H1 (cell line): ENCODE results near the gene CAMTA1. TPM values are rescaled to one million over a fixed set of nuclear protein-coding genes. Genes with fewer than 3 reads are reported as not detected.

Experiments used
- CTCF ChIA-PET: fragments of 300-600 bp; sonication (Branson Sonifier 250); formaldehyde crosslinking; loops from one replicate; lab custom pipeline; 2021; ENCODE audit not compliant: partially characterized antibody; lab: Charles Lee
- POLR2A ChIA-PET: fragments of 300-600 bp; sonication (Branson Sonifier 250); formaldehyde crosslinking; loops from one replicate; lab custom pipeline; 2021; ENCODE audit warnings: inconsistent platforms; ENCODE audit not compliant: partially characterized antibody; lab: Charles Lee
- DNase-seq, 2 experiments: peaks; one replicate each; pipeline versions ENCODE4 v3.0.0 to v3.0.0-alpha.2; 2010 to 2022; ENCODE audit warnings: low spot score in 2 of 2, low read depth in 1 of 2, mixed read lengths in 1 of 2
- FAIRE-seq: peaks from 2 replicates; lab custom pipeline; 2011; peaks lifted over from hg19 to GRCh38; lab: Jason Lieb, UNC
- H2AFZ ChIP-seq: 2 replicates; pipeline ENCODE4 v1.8.1; 2012; ENCODE audit warnings: low read length, inconsistent platforms
- H2AK5ac ChIP-seq: 2 replicates; pipeline ENCODE4 v1.6.1; 2013; ENCODE audit warnings: low read depth, low read length
- H2BK120ac ChIP-seq: replicated peaks from 2 replicates; pipeline ENCODE3; 2013; ENCODE audit warnings: low read depth, low read length, inconsistent platforms
- H2BK12ac ChIP-seq: 2 replicates; pipeline ENCODE4 v1.6.1; 2013; ENCODE audit warnings: low read depth, low read length
- H2BK15ac ChIP-seq: 2 replicates; pipeline ENCODE4 v1.6.1; 2013; ENCODE audit warnings: low read length
- H2BK20ac ChIP-seq: 2 replicates; pipeline ENCODE4 v1.6.1; 2013; ENCODE audit warnings: low read length
- H2BK5ac ChIP-seq: 2 replicates; pipeline ENCODE4 v1.6.1; 2013; ENCODE audit warnings: low read depth, low read length
- H3K14ac ChIP-seq: 2 replicates; pipeline ENCODE4 v1.6.1; 2013; ENCODE audit warnings: inconsistent platforms; ENCODE audit not compliant: insufficient read length
- H3K18ac ChIP-seq: 2 replicates; pipeline ENCODE4 v1.6.1; 2013; ENCODE audit warnings: low read length; ENCODE audit errors: extremely low read depth
- H3K23ac ChIP-seq: 2 replicates; pipeline ENCODE4 v1.6.1; 2013; ENCODE audit warnings: inconsistent platforms; ENCODE audit not compliant: insufficient read length
- H3K23me2 ChIP-seq: 2 replicates; pipeline ENCODE4 v1.6.1; 2013; ENCODE audit warnings: low read depth, low read length
- H3K27ac ChIP-seq: 2 replicates; pipeline ENCODE4 v1.6.1; 2011; ENCODE audit warnings: low read depth, low read length, inconsistent platforms
- H3K27me3 ChIP-seq, 4 experiments: replicated peaks in 1 of 4; 1 replicate in 1 of 4; 2 replicates in 3 of 4; pipeline versions ENCODE4 v1.6.1 to v1.8.1; 2011 to 2013; ENCODE audit warnings: low read length in 3 of 4, mild to moderate bottlenecking in 3 of 4, inconsistent platforms in 2 of 4, mixed read lengths in 2 of 4, moderate library complexity in 1 of 4; ENCODE audit not compliant: control insufficient read depth in 3 of 4, insufficient read depth in 3 of 4; ENCODE audit errors: extremely low read depth in 1 of 4
- H3K36me3 ChIP-seq, 4 experiments: 2 replicates each; pipeline versions ENCODE4 v1.6.1 to v1.8.1; 2011 to 2013; ENCODE audit warnings: mild to moderate bottlenecking in 4 of 4, low read length in 3 of 4, moderate library complexity in 2 of 4, control low read depth in 1 of 4, inconsistent platforms in 1 of 4; ENCODE audit not compliant: insufficient read depth in 4 of 4, control insufficient read depth in 2 of 4
- H3K4ac ChIP-seq: replicated peaks from 2 replicates; pipeline ENCODE3; 2013; ENCODE audit warnings: low read length, low read depth, mixed read lengths, inconsistent platforms; ENCODE audit not compliant: insufficient read length
- H3K4me1 ChIP-seq, 4 experiments: replicated peaks in 1 of 4; 1 replicate in 1 of 4; 2 replicates in 3 of 4; pipeline versions ENCODE4 v1.6.1 to v1.8.1; 2011 to 2013; ENCODE audit warnings: low read length in 3 of 4, inconsistent platforms in 2 of 4, mixed read lengths in 1 of 4; ENCODE audit not compliant: insufficient read depth in 4 of 4, control insufficient read depth in 3 of 4
- H3K4me2 ChIP-seq, 2 experiments: 2 replicates each; pipeline versions ENCODE4 v1.6.1 to v1.8.1; 2011 to 2013; ENCODE audit warnings: low read depth in 2 of 2, low read length in 2 of 2, control low read depth in 1 of 2, inconsistent platforms in 1 of 2, mild to moderate bottlenecking in 1 of 2; ENCODE audit not compliant: insufficient read depth in 1 of 2
- H3K4me3 ChIP-seq, 4 experiments: fragments of 200-600, 300-600 bp in 1 of 4; sonication (generic), shearing (Covaris generic), sonication (Bioruptor Twin) in 1 of 4; 2 replicates each; pipeline versions ENCODE4 v1.5.1 to v1.8.1; 2011 to 2016; ENCODE audit warnings: low read length in 4 of 4, low read depth in 3 of 4, control low read depth in 2 of 4, inconsistent platforms in 2 of 4, mild to moderate bottlenecking in 2 of 4, mixed read lengths in 1 of 4, moderate library complexity in 1 of 4; ENCODE audit not compliant: insufficient read depth in 2 of 4; ENCODE audit errors: extremely low read depth in 1 of 4
- H3K56ac ChIP-seq: replicated peaks from 2 replicates; pipeline ENCODE3; 2013; ENCODE audit warnings: low read depth, mild to moderate bottlenecking, mixed read lengths, low read length, inconsistent platforms; ENCODE audit not compliant: insufficient read length
- H3K79me1 ChIP-seq: 2 replicates; pipeline ENCODE4 v1.6.1; 2013; ENCODE audit warnings: low read depth, low read length, control low read depth
- H3K79me2 ChIP-seq, 2 experiments: 2 replicates each; pipeline versions ENCODE4 v1.6.1 to v1.8.1; 2012 to 2013; ENCODE audit warnings: low read length in 2 of 2, mild to moderate bottlenecking in 2 of 2, inconsistent platforms in 1 of 2; ENCODE audit not compliant: insufficient read depth in 2 of 2, control insufficient read depth in 1 of 2
- H3K9ac ChIP-seq, 4 experiments: replicated peaks in 1 of 4; 1 replicate in 1 of 4; 2 replicates in 3 of 4; pipeline versions ENCODE4 v1.6.1 to v1.8.1; 2011 to 2013; ENCODE audit warnings: low read depth in 3 of 4, low read length in 3 of 4, control low read depth in 2 of 4, mild to moderate bottlenecking in 2 of 4, moderate library complexity in 2 of 4, inconsistent platforms in 1 of 4; ENCODE audit errors: extremely low read depth in 1 of 4
- H3K9me3 ChIP-seq, 2 experiments: 2 replicates each; pipeline versions ENCODE4 v1.6.1 to v1.8.1; 2012 to 2013; ENCODE audit warnings: mild to moderate bottlenecking in 2 of 2, moderate library complexity in 2 of 2, control low read depth in 1 of 2, inconsistent platforms in 1 of 2, low read depth in 1 of 2, low read length in 1 of 2, mixed read lengths in 1 of 2; ENCODE audit not compliant: insufficient read depth in 2 of 2
- H4K20me1 ChIP-seq, 2 experiments: replicated peaks in 1 of 2; 2 replicates each; pipeline versions ENCODE3 to v1.8.1; 2011 to 2013; ENCODE audit warnings: inconsistent platforms in 2 of 2, low read length in 2 of 2, mild to moderate bottlenecking in 1 of 2; ENCODE audit not compliant: insufficient read depth in 2 of 2, control insufficient read depth in 1 of 2
- H4K5ac ChIP-seq: 2 replicates; pipeline ENCODE4 v1.6.1; 2013; ENCODE audit warnings: low read length, low read depth, mixed read lengths, inconsistent platforms; ENCODE audit not compliant: insufficient read length
- H4K8ac ChIP-seq: 2 replicates; pipeline ENCODE4 v1.8.0; 2013; ENCODE audit warnings: mild to moderate bottlenecking, moderate library complexity, low read length, inconsistent platforms; ENCODE audit not compliant: insufficient read depth; ENCODE audit errors: extremely low read depth
- H4K91ac ChIP-seq: replicated peaks from 2 replicates; pipeline ENCODE3; 2013; ENCODE audit warnings: low read length, mixed read lengths, inconsistent platforms; ENCODE audit not compliant: insufficient read length
- CREB1 ChIP-seq: IDR thresholded peaks from 2 replicates; pipeline ENCODE4 v1.6.1; 2012; ENCODE audit warnings: inconsistent platforms
- KDM4A ChIP-seq: IDR thresholded peaks from one replicate; pipeline ENCODE4 v1.7.1; 2012; ENCODE audit warnings: low read depth, mild to moderate bottlenecking, moderate library complexity, low read length, inconsistent platforms; ENCODE audit not compliant: severe bottlenecking
- TAF1 ChIP-seq: IDR thresholded peaks from 2 replicates; pipeline ENCODE4 v1.6.1; 2011; ENCODE audit warnings: mild to moderate bottlenecking, low read depth, low read length
- YY1 ChIP-seq: IDR thresholded peaks from 2 replicates; pipeline ENCODE4 v1.6.1; 2011; ENCODE audit warnings: low read depth, mild to moderate bottlenecking, low read length
- WGBS, 2 experiments: shearing (Covaris generic) in 1 of 2; methylation state at CpG; one replicate each; pipeline versions ENCODE4 v1.1.6 to v1.1.7; 2013 to 2015; ENCODE audit warnings: low lambda C conversion rate in 2 of 2, mixed read lengths in 2 of 2, inconsistent platforms in 1 of 2, low coverage in 1 of 2, missing lambda C conversion rate in 1 of 2; ENCODE audit not compliant: insufficient replicate concordance in 2 of 2, insufficient coverage in 1 of 2, insufficient read length in 1 of 2; ENCODE audit errors: extremely low coverage in 1 of 2, missing lambda C conversion rate in 1 of 2; 5-methylcytosine and 5-hydroxymethylcytosine counted together
- polyA plus RNA-seq, 7 experiments: library from polyadenylated mRNA; depleted of rRNA in 3 of 7; stranded (reverse) in 5 of 7; unstranded in 2 of 7; fragments of >200 nt in 5 of 7; fragments of 200-250 nt in 2 of 7; gene quantifications; 1 replicate in 5 of 7; 2 replicates in 1 of 7; 4 replicates in 1 of 7; pipeline versions ENCODE4 v1.2.1 to v1.2.3, GENCODE V29; 2011 to 2013; ENCODE audit warnings: missing spikeins in 2 of 7, mixed read lengths in 2 of 7
- total RNA-seq: library from RNA; stranded (reverse); fragmentation: NEBNext Ultra II Directional; extraction: Animal tissue kit (Norgen Biotek cat#: 25700); gene quantifications from 2 replicates; pipeline ENCODE4 v1.2.1, GENCODE V29; 2021

Gene CAMTA1
- total and polyA plus RNA-seq, 2 of the 8 experiments (the other 6 are each of a cell fraction or from before 2014, with no cell fraction given), result 65.0 to 119 TPM

- Histone ChIP-seq H3K23ac (no peak overlapping the region), H3K18ac (no peak overlapping the region), H2AFZ (no peak overlapping the region), H3K4me1 (no peaks in the 10 kb centered on the region), H4K8ac (no peak overlapping the region), H3K79me1 (no peaks in the 10 kb centered on the region), H4K20me1 (no peaks in the 10 kb centered on the region), H2BK15ac (no peak overlapping the region), H3K56ac (no peak overlapping the region), H3K14ac (no peak overlapping the region), H3K27me3 (no peaks in the 10 kb centered on the region), H4K5ac (no peak overlapping the region), H3K23me2 (no peaks in the 10 kb centered on the region)
- POLR2A ChIA-PET, result interaction anchor here (1.3 kb wide), 1 partner anchor 25 kb away, joined by 3 read pairs; no protein-coding TSS in a partner anchor
- WGBS, 2 experiments, result 92% methylated on average over 6 of the region's 6 CpGs; no CpG with 5 or more reads in 1 of the 2 experiments
- CTCF ChIA-PET, result interaction anchor here (0.7 to 2.8 kb wide), 4 partner anchors 10 to 80 kb away, joined by 3 to 28 read pairs (median 14); no protein-coding TSS in a partner anchor
- no peak for TF ChIP-seq TAF1
- no peak for TF ChIP-seq YY1
- TF ChIP-seq KDM4A, result no peak
- TF ChIP-seq CREB1, result no peak
- TF ChIP-seq, all 59 proteins: peak for 0
- no peak overlapping the region for H3K4ac ChIP-seq
- FAIRE-seq (no peak), DNase-seq (peak in 1 of 2 experiments; percentile 14)
- no peaks in the 10 kb centered on the region for H3K9me3 ChIP-seq
- H3K27ac ChIP-seq, result no peak overlapping the region
- H3K4me3 ChIP-seq, result no peak overlapping the region
- H3K4me2 ChIP-seq, result no peak overlapping the region
- H2AK5ac ChIP-seq, result no peak overlapping the region
- H3K36me3 ChIP-seq, result peaks cover 0 to 4% (median 0%) of the 10 kb centered on the region in 4 experiments; a peak in 2 of 8 replicates
- H4K91ac ChIP-seq, result no peak overlapping the region
- H2BK12ac ChIP-seq, result no peak overlapping the region
- no peak overlapping the region for H3K9ac ChIP-seq
- no peak overlapping the region for H2BK5ac ChIP-seq
- H3K79me2 ChIP-seq, result no peaks in the 10 kb centered on the region
- no peak overlapping the region for H2BK20ac ChIP-seq
- no peak overlapping the region for H2BK120ac ChIP-seq
Observed at GRCh38 chr1:7743346-7743745, 958.1 kb downstream of the CAMTA1 start.
